Gastrocnemius medialis (tissue), 4 donors: ENCODE data around the gene DENND6A. TPM values are rescaled to one million over a fixed set of nuclear protein-coding genes. Genes with fewer than 3 reads are reported as not detected.
"Not testable (repeated sequence)": the region's sequence is repeated elsewhere in the genome, so short reads cannot be mapped to it uniquely, and the experiment has no call there.

ENCODE experiments used
- ATAC-seq, 2 donors: fragments of 150-250 bp; one replicate each; pipeline ENCODE4 v1.9.1; 2016
- DNase-seq, 2 donors: peaks; one replicate each; pipeline ENCODE4 v3.0.0-alpha.2; 2019
- H3K27ac ChIP-seq, 4 donors: fragments of 200-600 bp; sonication (generic); 1 replicate in 1 of 4; 2 replicates in 3 of 4; pipeline ENCODE4 v1.5.1; 2016 to 2018; ENCODE audit warnings: mild to moderate bottlenecking in 2 of 4, moderate library complexity in 1 of 4
- H3K27me3 ChIP-seq, 3 donors: fragments of 200-600 bp; sonication (generic) in 2 of 3; 1 replicate in 1 of 3; 2 replicates in 2 of 3; pipeline versions ENCODE4 v1.5.1 to v1.6.0; 2016 to 2019; ENCODE audit warnings: mild to moderate bottlenecking in 1 of 3, moderate library complexity in 1 of 3
- H3K36me3 ChIP-seq, 2 donors: fragments of 200-600 bp; sonication (generic) in 1 of 2; one replicate each; pipeline ENCODE4 v1.5.1; 2017 to 2018
- H3K4me1 ChIP-seq, 2 donors: fragments of 200-600 bp; sonication (generic) in 1 of 2; one replicate each; pipeline ENCODE4 v1.5.1; 2016 to 2017; ENCODE audit warnings: mild to moderate bottlenecking in 2 of 2
- H3K4me3 ChIP-seq, 4 donors: fragments of 200-600 bp; sonication (generic) in 3 of 4; 1 replicate in 1 of 4; 2 replicates in 3 of 4; pipeline ENCODE4 v1.5.1; 2016 to 2019; ENCODE audit warnings: mild to moderate bottlenecking in 2 of 4
- H3K9me3 ChIP-seq, 3 donors: fragments of 200-600 bp; sonication (generic) in 2 of 3; 1 replicate in 1 of 3; 2 replicates in 2 of 3; pipeline ENCODE4 v1.5.1; 2016 to 2019
- CTCF ChIP-seq, 5 experiments: fragments of 450-650 bp in 3 of 5; fragments of 200-600 bp in 2 of 5; sonication (generic) in 2 of 5; IDR thresholded peaks in 4 of 5; conservative IDR thresholded peaks in 1 of 5; 1 replicate in 4 of 5; 2 replicates in 1 of 5; pipeline ENCODE4 v1.5.1; 2016 to 2019; ENCODE audit warnings: antibody characterized with exemption in 5 of 5, mild to moderate bottlenecking in 3 of 5, moderate library complexity in 3 of 5
- POLR2A ChIP-seq, 2 donors: fragments of 450-650 bp; IDR thresholded peaks; one replicate each; pipeline ENCODE4 v1.6.1; 2017; ENCODE audit warnings: antibody characterized with exemption in 2 of 2, mild to moderate bottlenecking in 2 of 2, moderate library complexity in 2 of 2
- in situ Hi-C, 4 donors: fragments of 200-750 bp; cut with MboI; loops; one replicate each; pipeline versions ENCODE4 v1.15.0 to v1.8.0; 2017; ENCODE audit warnings: low sequenced_read_pairs in 4 of 4
- intact Hi-C: fragments of 100-400 bp; cut with DNase I; formaldehyde crosslinking; loops from one replicate; pipeline ENCODE4 v1.15.1; 2023; ENCODE audit warnings: low total_unique reads
- total RNA-seq, 4 donors: library from RNA; depleted of rRNA; stranded (reverse); fragments of >200 nt; gene quantifications; one replicate each; pipeline versions ENCODE4 v1.1.0 to v1.2.3, GENCODE V29; 2016

DENND6A gene
- total RNA-seq, 4 donors from 2014 or later = 6.4 to 18.9 (median 14.9) TPM

- in situ Hi-C loops = no loop called here
- H3K27ac ChIP-seq = no peak overlapping the region
- TF ChIP-seq CTCF (IDR thresholded peaks at IDR 0.05 in 4 of 5, conservative IDR thresholded peaks at IDR 0.05 in 1 of 5) (no peak), POLR2A (IDR thresholded peaks at IDR 0.05) (no peak)
These were observed 16.7 kb upstream of the DENND6A start for GRCh38 chr3:57709559-57709958.

DNA sequence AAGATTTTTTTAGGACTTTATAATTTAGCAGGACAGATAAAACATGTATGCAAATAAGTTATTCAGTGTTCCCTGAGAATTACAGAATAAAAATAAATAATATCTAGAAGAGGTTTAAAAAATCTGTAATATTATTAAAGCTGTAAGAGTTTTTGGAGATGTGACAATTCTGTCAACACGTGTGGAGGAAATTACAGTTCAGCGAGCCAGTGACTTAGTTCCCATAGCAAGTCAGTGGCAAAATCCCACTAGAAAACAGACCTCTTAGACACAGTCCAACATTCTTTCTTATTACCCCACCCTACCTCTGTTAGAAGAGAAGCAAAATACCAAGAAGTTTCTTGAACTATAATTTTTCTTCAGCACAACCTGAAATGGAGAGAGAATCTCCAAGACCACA lies 16.2 kb upstream of the DENND6A start:
- H3K27me3 ChIP-seq = no peaks in the 10 kb centered on the region
- no peak overlapping the region for H3K4me3 ChIP-seq
- intact Hi-C loops = no loop called here
- no peaks in the 10 kb centered on the region for H3K9me3 ChIP-seq
- ATAC-seq (no peak), DNase-seq (no peak)
- no peaks in the 10 kb centered on the region for H3K36me3 ChIP-seq
- H3K27ac ChIP-seq = no peak overlapping the region
- H3K4me1 ChIP-seq = no peaks in the 10 kb centered on the region
- in situ Hi-C loops = no loop called here
- TF ChIP-seq POLR2A (IDR thresholded peaks at IDR 0.05) = no peak
- TF ChIP-seq CTCF (IDR thresholded peaks at IDR 0.05 in 4 of 5, conservative IDR thresholded peaks at IDR 0.05 in 1 of 5) = no peak

More at GRCh38 chr3:57709559-57709958, 16.7 kb upstream of the DENND6A start:
- H3K36me3 ChIP-seq = no peaks in the 10 kb centered on the region
- DNase-seq = no peak
- no peaks in the 10 kb centered on the region for H3K27me3 ChIP-seq
- intact Hi-C loops = no loop called here
- no peak overlapping the region for H3K4me3 ChIP-seq
- H3K9me3 ChIP-seq = no peaks in the 10 kb centered on the region
- no peak for ATAC-seq
- H3K4me1 ChIP-seq = no peaks in the 10 kb centered on the region

GRCh38 chr3:57706462-57706861 lies 13.6 kb upstream of the DENND6A start:
- DNase-seq = no peak
- TF ChIP-seq POLR2A (IDR thresholded peaks at IDR 0.05) (no peak), CTCF (IDR thresholded peaks at IDR 0.05 in 4 of 5, conservative IDR thresholded peaks at IDR 0.05 in 1 of 5) (no peak)
- Histone ChIP-seq H3K4me3 (no peak overlapping the region), H3K36me3 (no peaks in the 10 kb centered on the region), H3K4me1 (no peaks in the 10 kb centered on the region), H3K27me3 (no peaks in the 10 kb centered on the region), H3K9me3 (no peaks in the 10 kb centered on the region), H3K27ac (no peak overlapping the region)
- in situ Hi-C loops (no loop called here), intact Hi-C loops (no loop called here)
- no peak for ATAC-seq

DNA sequence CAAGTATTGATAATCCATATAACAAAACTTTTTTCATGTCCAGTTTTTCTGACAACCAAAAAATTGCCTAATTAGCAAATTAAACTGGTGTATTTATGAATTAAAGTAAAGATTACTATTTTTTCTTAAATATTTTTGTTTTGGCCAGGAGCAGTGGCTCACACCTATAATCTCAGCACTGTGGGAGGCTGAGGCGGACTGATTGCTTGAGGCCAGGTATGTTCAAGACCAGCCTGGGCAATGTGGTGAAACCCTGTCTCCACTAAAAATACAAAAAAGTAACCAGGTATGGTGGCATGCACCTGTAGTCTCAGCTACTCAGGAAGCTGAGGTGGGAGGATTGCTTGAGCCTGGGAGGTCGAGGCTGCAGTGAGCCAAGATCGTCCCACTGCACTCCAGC lies 12.5 kb upstream of the DENND6A start:
- H3K36me3 ChIP-seq, H3K4me3 ChIP-seq, H3K27me3 ChIP-seq, intact Hi-C loops, H3K27ac ChIP-seq, in situ Hi-C loops, H3K4me1 ChIP-seq, ATAC-seq, H3K9me3 ChIP-seq, DNase-seq: not testable (repeated sequence)

- DNase-seq (no peak), ATAC-seq (no peak)
- Histone ChIP-seq H3K4me3 (no peak overlapping the region), H3K27me3 (no peaks in the 10 kb centered on the region), H3K9me3 (no peaks in the 10 kb centered on the region), H3K4me1 (peaks cover under 1 to 4% of the 10 kb centered on the region in 2 donors), H3K27ac (no peak overlapping the region), H3K36me3 (no peaks in the 10 kb centered on the region)
- in situ Hi-C loops = no loop called here
- no peak for TF ChIP-seq CTCF (IDR thresholded peaks at IDR 0.05 in 4 of 5, conservative IDR thresholded peaks at IDR 0.05 in 1 of 5)
- TF ChIP-seq POLR2A (IDR thresholded peaks at IDR 0.05) = no peak
- intact Hi-C loops = no loop called here
These were observed 8.9 kb upstream of the DENND6A start for GRCh38 chr3:57701781-57702180.
